Gastroesophageal sphincter (tissue), 3 donors: ENCODE measurements around the gene APOO.

ENCODE experiments used
- CTCF ChIP-seq, 4 experiments: fragments of 200-600 bp in 2 of 4; fragments of 450-650 bp in 2 of 4; sonication (generic) in 1 of 4; IDR thresholded peaks; one replicate each; pipeline ENCODE4 v1.5.1; 2017 to 2019; ENCODE audit warnings: antibody characterized with exemption in 4 of 4, mild to moderate bottlenecking in 2 of 4, moderate library complexity in 2 of 4
- EP300 ChIP-seq: sonication (generic); formaldehyde crosslinking; IDR thresholded peaks from one replicate; pipeline ENCODE4 v1.6.1; 2017; ENCODE audit warnings: antibody characterized with exemption, mild to moderate bottlenecking

- TF ChIP-seq EP300 (no peak), CTCF (IDR thresholded peaks at IDR 0.05) (no peak)
Measured at GRCh38 chrX:23845351-23845817, 62.4 kb downstream of the APOO start.
